HuH-7 (cell line): ENCODE data around the gene VPS35L.

ENCODE experiments used
- DNase-seq: peaks from one replicate; pipeline ENCODE4 v3.0.0; 2011; ENCODE audit warnings: low spot score

The VPS35L gene

GRCh38 chr16:19749571-19750080, 194.1 kb downstream of the VPS35L start:
- no peak for DNase-seq
